ENCODE data around the gene PTX3.
A peak's percentile ranks its signal among the peaks of the same experiment; 100 is the strongest.

PTX3 gene

GRCh38 chr3:157423337-157423736 is 13.3 kb upstream of the PTX3 start:
- DNase-seq (ENCODE audit: low read depth): no peak

GRCh38 chr3:157427901-157428300 is 8.7 kb upstream of the PTX3 start:
- no peak for DNase-seq (ENCODE audit: low read depth)

GRCh38 chr3:157428853-157429252 is 7.8 kb upstream of the PTX3 start:
- DNase-seq (ENCODE audit: low read depth): no peak

- no peak for DNase-seq (ENCODE audit: low read depth)
Measured at GRCh38 chr3:157429708-157430107, 6.9 kb upstream of the PTX3 start.

GRCh38 chr3:157438194-157438730 is 1.6 kb downstream of the PTX3 start:
- no peak for DNase-seq (ENCODE audit: low read depth)

- no peak for DNase-seq (ENCODE audit: low read depth)
Measured at GRCh38 chr3:157441102-157441624, 4.5 kb downstream of the PTX3 start.

GRCh38 chr3:157442729-157443128 is 6.1 kb downstream of the PTX3 start:
- DNase-seq (ENCODE audit: low read depth): peak; percentile 85

- peak; percentile 34 for DNase-seq (ENCODE audit: low read depth)
Measured at GRCh38 chr3:157443905-157444796, 7.5 kb downstream of the PTX3 start.

- DNase-seq (ENCODE audit: low read depth): no peak
Measured at GRCh38 chr3:157444797-157445184, 8.1 kb downstream of the PTX3 start.

- DNase-seq (ENCODE audit: low read depth): peak; percentile 84
Measured at GRCh38 chr3:157445857-157446256, 9.2 kb downstream of the PTX3 start.

- peak; percentile 66 for DNase-seq (ENCODE audit: low read depth)
Measured at GRCh38 chr3:157447026-157447694, 10.5 kb downstream of the PTX3 start.

GRCh38 chr3:157452097-157452496 is 15.4 kb downstream of the PTX3 start:
- DNase-seq (ENCODE audit: low read depth): no peak

- DNase-seq (ENCODE audit: low read depth): no peak
Measured at GRCh38 chr3:157453824-157454223, 17.2 kb downstream of the PTX3 start.

GRCh38 chr3:157459706-157460105 is 23.1 kb downstream of the PTX3 start:
- DNase-seq (ENCODE audit: low read depth): no peak

GRCh38 chr3:157460253-157460652 is 23.6 kb downstream of the PTX3 start:
- no peak for DNase-seq (ENCODE audit: low read depth)

GRCh38 chr3:157463816-157464215 is 27.2 kb downstream of the PTX3 start:
- no peak for DNase-seq (ENCODE audit: low read depth)

GRCh38 chr3:157464321-157464720 is 27.7 kb downstream of the PTX3 start:
- no peak for DNase-seq (ENCODE audit: low read depth)

GRCh38 chr3:157465741-157466140 is 29.1 kb downstream of the PTX3 start:
- no peak for DNase-seq (ENCODE audit: low read depth)

- no peak for DNase-seq (ENCODE audit: low read depth)
Measured at GRCh38 chr3:157467200-157467599, 30.6 kb downstream of the PTX3 start.

GRCh38 chr3:157469561-157470294 is 33.1 kb downstream of the PTX3 start:
- no peak for DNase-seq (ENCODE audit: low read depth)

GRCh38 chr3:157471064-157471463 is 34.4 kb downstream of the PTX3 start:
- no peak for DNase-seq (ENCODE audit: low read depth)

GRCh38 chr3:157472648-157473047 is 36.0 kb downstream of the PTX3 start:
- DNase-seq (ENCODE audit: low read depth): no peak

Data from amniotic epithelial cell (primary cell).